GM18508 (cell line): Measurements from ENCODE around the gene RFPL1.
"Not testable (repeated sequence)": the region's sequence is repeated elsewhere in the genome, so short reads cannot be mapped to it uniquely, and the experiment has no call there.

Source experiments
- ATAC-seq: cut with Tn5 transposase; IDR thresholded peaks from one replicate; pipeline ENCODE4 v1.9.1; 2021; ENCODE audit warnings: moderate number of reproducible peaks; ENCODE audit not compliant: insufficient read depth, unreplicated experiment

RFPL1 gene

GRCh38 chr22:29438283-29438682 lies at the start of gene RFPL1:
RFPL1 (plus strand) TSS chr22:29438583.
- ATAC-seq = not testable (repeated sequence)

DNA sequence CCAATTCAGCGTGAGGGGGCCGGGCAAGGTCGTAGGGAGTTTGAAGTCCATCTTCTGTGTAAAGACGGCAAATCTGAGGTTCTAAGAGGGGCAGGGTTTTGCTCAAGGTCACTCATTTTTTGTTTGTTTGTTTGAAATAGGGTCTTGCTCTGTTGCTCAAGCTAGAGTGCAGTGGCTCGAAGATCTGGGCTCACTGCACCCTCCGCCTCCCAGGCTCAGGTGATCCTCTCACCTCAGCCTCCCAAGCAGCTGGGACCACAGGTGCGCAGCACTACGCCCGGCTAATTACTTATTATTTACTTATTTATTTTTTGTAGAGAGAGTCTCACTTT lies 49.7 kb upstream of the RFPL1 start:
- no peak for ATAC-seq

GRCh38 chr22:29390270-29390669 lies 48.1 kb upstream of the RFPL1 start:
- no peak for ATAC-seq

- ATAC-seq = no peak
These were observed 46.8 kb upstream of the RFPL1 start for GRCh38 chr22:29391546-29391945.

- no peak for ATAC-seq
These were observed 45.3 kb upstream of the RFPL1 start for GRCh38 chr22:29393019-29393608.

GRCh38 chr22:29394931-29395581 lies 43.3 kb upstream of the RFPL1 start:
- no peak for ATAC-seq

GRCh38 chr22:29396126-29396525 lies 42.3 kb upstream of the RFPL1 start:
- no peak for ATAC-seq

GRCh38 chr22:29397791-29398190 lies 40.6 kb upstream of the RFPL1 start:
- ATAC-seq = no peak

- ATAC-seq = no peak
These were observed 37.8 kb upstream of the RFPL1 start for GRCh38 chr22:29400576-29400975.

- not testable (repeated sequence) for ATAC-seq
These were observed 36.8 kb upstream of the RFPL1 start for GRCh38 chr22:29401538-29401937.

DNA sequence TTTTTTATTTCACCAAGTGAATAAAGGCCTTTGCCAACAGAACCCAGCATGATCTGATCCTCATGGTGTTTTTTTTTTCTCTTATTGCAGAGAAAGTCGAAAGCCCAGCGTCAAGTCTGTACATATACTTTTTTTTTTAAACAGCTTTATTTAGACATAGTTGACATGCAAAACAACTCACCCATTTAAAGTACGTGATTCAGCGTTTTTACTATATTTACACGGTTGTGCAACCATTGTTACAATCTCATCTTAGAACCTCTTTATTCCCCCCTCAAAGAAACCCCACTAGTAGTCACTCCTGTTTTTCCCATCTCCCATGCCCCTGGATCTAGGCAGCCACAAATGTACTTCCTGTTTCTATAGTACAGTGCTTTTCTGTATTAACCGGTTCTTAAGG lies 29.4 kb upstream of the RFPL1 start:
- no peak for ATAC-seq

- not testable (repeated sequence) for ATAC-seq
These were observed 26.7 kb upstream of the RFPL1 start for GRCh38 chr22:29411569-29412211.

- ATAC-seq = not testable (repeated sequence)
These were observed 25.6 kb upstream of the RFPL1 start for GRCh38 chr22:29412772-29413171.

DNA sequence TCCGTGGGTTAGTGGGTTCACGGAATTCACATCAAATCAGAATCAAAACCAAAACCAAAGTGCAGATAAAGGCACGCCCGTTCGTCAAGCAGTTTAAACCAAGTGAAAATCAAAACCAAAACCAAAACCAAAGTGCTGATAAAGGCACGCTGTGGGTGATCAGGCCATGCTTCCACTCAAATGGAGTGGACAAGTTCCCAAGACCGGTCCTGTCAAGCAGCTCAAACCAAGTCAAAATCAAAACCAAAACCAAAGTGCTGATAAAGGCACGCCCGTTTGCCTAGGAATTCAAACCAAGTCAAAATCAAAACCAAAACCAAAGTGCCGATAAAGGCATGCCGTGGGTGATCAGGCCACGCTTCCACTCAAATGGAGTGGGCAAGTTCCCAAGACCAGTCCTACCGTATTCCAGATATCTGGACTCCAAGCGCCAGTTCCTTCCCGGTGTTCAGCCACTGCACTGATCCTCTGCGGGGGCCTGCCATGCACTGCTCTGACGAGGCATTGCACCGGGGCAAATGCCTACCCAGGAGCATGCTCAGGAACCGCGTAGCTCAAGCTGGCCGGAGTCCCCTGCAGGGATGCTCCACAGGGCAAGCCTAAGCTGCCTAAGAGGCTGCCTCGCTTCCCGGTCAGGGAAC lies 23.3 kb upstream of the RFPL1 start:
- ATAC-seq = not testable (repeated sequence)

DNA sequence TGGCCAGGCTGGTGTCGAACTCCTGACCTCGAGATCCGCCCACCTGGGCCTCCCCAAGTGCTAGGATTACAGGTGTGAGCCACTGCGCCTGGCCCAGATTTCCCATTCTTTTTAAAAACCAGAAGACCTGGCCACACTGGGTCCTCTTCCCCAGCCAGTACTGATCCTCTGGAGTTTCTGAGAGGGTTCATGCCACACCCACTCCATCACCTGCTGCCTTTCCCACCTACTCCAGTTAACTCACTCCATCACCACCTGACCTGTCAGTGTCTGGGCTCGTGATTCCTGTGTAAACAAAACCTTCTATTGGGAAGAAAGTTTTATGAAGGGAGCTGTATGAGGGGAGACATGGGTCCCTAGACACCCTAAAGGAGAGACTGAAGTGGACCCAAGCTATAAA lies 19.7 kb upstream of the RFPL1 start:
- not testable (repeated sequence) for ATAC-seq

DNA sequence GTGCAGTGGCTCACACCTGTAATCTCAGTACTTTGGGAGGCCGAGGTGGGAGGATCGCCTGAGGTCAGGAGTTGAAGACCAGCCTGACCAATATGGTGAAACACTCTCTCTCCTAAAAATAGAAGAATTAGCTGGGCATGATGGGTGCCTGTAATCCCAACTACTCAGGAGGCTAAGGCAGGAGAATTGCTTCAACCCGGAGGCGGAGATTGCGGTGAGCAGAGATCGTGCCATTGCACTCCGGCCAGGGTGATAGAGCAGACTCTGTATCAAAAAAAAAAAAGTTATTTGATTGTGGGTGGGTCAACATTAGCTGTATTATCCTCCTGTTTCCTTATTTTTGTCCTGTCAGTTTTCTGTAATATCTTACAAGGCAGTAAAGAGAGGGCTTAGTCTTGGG lies 11.9 kb upstream of the RFPL1 start:
- no peak for ATAC-seq

DNA sequence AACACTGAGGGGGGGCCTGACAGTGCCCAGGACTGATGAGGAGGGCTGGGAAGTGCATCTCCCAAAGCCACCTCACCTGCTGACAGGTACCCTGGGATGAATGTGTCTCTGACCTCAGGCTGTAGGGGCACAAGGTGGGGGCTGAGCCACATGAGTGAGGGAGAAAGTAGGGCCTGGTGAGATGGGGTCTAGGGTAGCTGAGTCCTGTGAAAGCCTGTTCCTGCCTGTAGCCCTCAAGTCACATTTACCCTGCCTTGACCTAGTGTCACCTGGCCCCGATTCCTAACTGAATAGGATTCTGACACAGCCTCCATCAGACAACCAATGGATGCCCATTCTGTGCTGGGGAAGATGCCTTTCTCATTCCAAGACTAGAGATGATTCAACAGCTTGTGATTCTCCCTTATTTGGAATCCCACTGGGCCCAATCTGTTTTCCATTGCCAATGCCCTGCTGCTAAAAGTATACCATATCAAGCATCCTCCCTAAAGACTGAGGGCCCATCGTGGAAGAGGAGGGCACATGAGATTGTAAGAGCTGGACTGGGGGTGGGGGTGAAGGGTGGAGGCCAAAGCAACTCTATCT lies 11.1 kb upstream of the RFPL1 start:
- ATAC-seq = no peak

- ATAC-seq = no peak
These were observed 6.4 kb upstream of the RFPL1 start for GRCh38 chr22:29431986-29432385.

GRCh38 chr22:29433856-29434255 lies 4.5 kb upstream of the RFPL1 start:
- no peak for ATAC-seq

DNA sequence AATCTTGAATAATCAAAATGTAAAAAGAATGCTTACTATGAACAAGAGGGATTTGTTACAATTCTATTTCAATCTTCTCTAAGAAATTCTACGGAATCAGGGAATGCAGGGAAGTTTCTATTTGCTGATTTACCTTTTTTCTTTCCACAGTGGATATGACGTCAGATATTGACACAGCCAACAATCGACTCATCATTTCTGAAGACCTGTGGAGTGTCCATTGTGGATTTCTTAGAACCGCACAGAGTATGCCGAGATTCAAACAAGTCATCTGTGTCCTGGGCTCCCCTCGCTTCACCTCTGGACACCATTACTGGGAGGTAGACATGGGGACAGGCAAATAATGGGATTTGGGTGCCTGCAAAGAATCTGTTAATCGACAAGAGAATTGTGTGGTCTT lies 4.1 kb upstream of the RFPL1 start:
- no peak for ATAC-seq
